Psoas muscle (tissue), 8 donors: ENCODE data around the gene ZNF280D. TPM values are rescaled to one million over a fixed set of nuclear protein-coding genes. Genes with fewer than 3 reads are reported as not detected.

Experiments
- ATAC-seq, 4 donors: fragments of 200-7000 bp; cut with Tn5 transposase; one replicate each; pipeline ENCODE4 v1.9.1; 2020; ENCODE audit warnings: moderate library complexity in 3 of 4, mild to moderate bottlenecking in 2 of 4
- DNase-seq, 2 donors: peaks; one replicate each; pipeline ENCODE4 v3.0.0-alpha.2; 2020
- H3K27ac ChIP-seq: fragments of 200-600 bp; one replicate; pipeline ENCODE4 v1.8.0; 2022
- H3K27me3 ChIP-seq, 3 donors: fragments of 200-600 bp in 1 of 3; one replicate each; pipeline versions ENCODE4 v1.6.1 to v1.8.0; 2013 to 2022; ENCODE audit warnings: low read length in 2 of 3, mild to moderate bottlenecking in 2 of 3, moderate library complexity in 1 of 3; ENCODE audit not compliant: insufficient read depth in 3 of 3
- H3K36me3 ChIP-seq, 2 donors: fragments of 200-600 bp in 1 of 2; one replicate each; pipeline versions ENCODE4 v1.6.1 to v1.8.0; 2013 to 2022; ENCODE audit warnings: low read depth in 1 of 2, mild to moderate bottlenecking in 1 of 2, moderate library complexity in 1 of 2; ENCODE audit not compliant: insufficient read depth in 1 of 2
- H3K4me1 ChIP-seq: fragments of 200-600 bp; one replicate; pipeline ENCODE4 v1.8.0; 2022
- H3K4me3 ChIP-seq: fragments of 200-600 bp; one replicate; pipeline ENCODE4 v1.8.0; 2022; ENCODE audit warnings: mild to moderate bottlenecking
- H3K9me3 ChIP-seq: fragments of 200-600 bp; one replicate; pipeline ENCODE4 v1.8.0; 2022
- CTCF ChIP-seq: fragments of 200-600 bp; IDR thresholded peaks from one replicate; pipeline ENCODE4 v1.8.0; 2022; ENCODE audit warnings: antibody characterized with exemption
- WGBS, 3 donors: extraction: QIAGEN DNeasy Blood & Tissue Kit; methylation state at CpG; one replicate each; pipeline versions ENCODE4 v1.1.6 to v1.1.7; 2013; 5-methylcytosine and 5-hydroxymethylcytosine counted together
- intact Hi-C, 2 donors: fragments of 100-400 bp; cut with DNase I; formaldehyde crosslinking; loops; one replicate each; pipeline versions ENCODE4 v1.11.0 to v1.14.2; 2022
- polyA plus RNA-seq, 3 donors: library from polyadenylated mRNA; stranded (reverse); fragments of 200-250 nt; gene quantifications; one replicate each; pipeline ENCODE4 v1.2.3, GENCODE V29; 2013
- total RNA-seq, 4 donors: library from RNA; stranded (reverse); fragmentation: NEBNext Ultra II Directional in 2 of 4; extraction: Animal tissue kit (Norgen Biotek cat#: 25700) in 2 of 4; gene quantifications; one replicate each; pipeline versions ENCODE4 v1.2.1 to v1.2.4, GENCODE V29; 2021 to 2023
- donor health status: healthy with polysubstance abuse.
- donor health status: DM: no; HTN: no; CAD: no; lungs with moderate emphysema.
- donor health status: Bipolar disorder and iron deficiency.
- donor health status: healthy.
- donor health status: DM: yes; HTN: yes; CAD: no.
- donor health status: DM: no; HTN: no; CAD: no.
- donor health status: DM: no; HTN: no; CAD: no.
- donor health status: DM: yes; HTN: yes; CAD: no.

ZNF280D gene
- total and polyA plus RNA-seq, 7 donors = 5.3 to 25.3 (median 20.8) TPM

GRCh38 chr15:56693761-56694160 lies 39.5 kb downstream of the ZNF280D start:
- no peak for DNase-seq
- Histone ChIP-seq H3K4me1 (no peaks in the 10 kb centered on the region), H3K4me3 (no peak overlapping the region), H3K9me3 (no peaks in the 10 kb centered on the region), H3K27ac (no peak overlapping the region), H3K27me3 (no peaks in the 10 kb centered on the region), H3K36me3 (peaks cover 0 to 41% of the 10 kb centered on the region in 2 donors)
- no peak for TF ChIP-seq CTCF
- 69 to 82% (median 80%) methylated on average over 3 of the region's 3 CpGs for WGBS, 3 donors
- ATAC-seq = no peak
- intact Hi-C loops = no loop called here

- ATAC-seq (no peak), DNase-seq (no peak)
- Histone ChIP-seq H3K27me3 (no peaks in the 10 kb centered on the region), H3K4me3 (no peak overlapping the region), H3K9me3 (no peaks in the 10 kb centered on the region), H3K27ac (no peak overlapping the region), H3K36me3 (peaks cover 0 to 45% of the 10 kb centered on the region in 2 donors), H3K4me1 (no peaks in the 10 kb centered on the region)
- WGBS, 3 donors = 84 to 90% (median 90%) methylated on average over 1 of the region's 1 CpG
- intact Hi-C loops = no loop called here
- TF ChIP-seq CTCF = no peak
These were observed 42.6 kb downstream of the ZNF280D start for GRCh38 chr15:56690733-56691132.

GRCh38 chr15:56683908-56684307 lies 49.4 kb downstream of the ZNF280D start:
- Histone ChIP-seq H3K9me3 (no peaks in the 10 kb centered on the region), H3K27me3 (no peaks in the 10 kb centered on the region), H3K27ac (no peak overlapping the region), H3K4me1 (peaks cover 13% of the 10 kb centered on the region), H3K36me3 (peaks cover 0 to 29% of the 10 kb centered on the region in 2 donors), H3K4me3 (no peak overlapping the region)
- intact Hi-C loops = no loop called here
- no peak for TF ChIP-seq CTCF
- ATAC-seq = no peak
- no peak for DNase-seq
- WGBS, 3 donors = 78 to 88% (median 82%) methylated on average over 1 of the region's 1 CpG

GRCh38 chr15:56681113-56681512 lies 52.2 kb downstream of the ZNF280D start:
- intact Hi-C loops = no loop called here
- Histone ChIP-seq H3K27me3 (no peaks in the 10 kb centered on the region), H3K27ac (no peak overlapping the region), H3K4me1 (peaks cover 15% of the 10 kb centered on the region), H3K9me3 (no peaks in the 10 kb centered on the region), H3K36me3 (peaks cover 0 to 13% of the 10 kb centered on the region in 2 donors), H3K4me3 (no peak overlapping the region)
- no peak for ATAC-seq
- DNase-seq = no peak
- TF ChIP-seq CTCF = no peak

GRCh38 chr15:56679225-56679624 lies 54.1 kb downstream of the ZNF280D start:
- H3K27me3 ChIP-seq = no peaks in the 10 kb centered on the region
- no peaks in the 10 kb centered on the region for H3K9me3 ChIP-seq
- peaks cover 15% of the 10 kb centered on the region for H3K4me1 ChIP-seq
- H3K27ac ChIP-seq = peak overlapping the region; percentile 72
- TF ChIP-seq CTCF = no peak
- ATAC-seq (no peak), DNase-seq (no peak)
- peaks cover 0 to 19% of the 10 kb centered on the region in 2 donors for H3K36me3 ChIP-seq
- intact Hi-C loops = no loop called here
- H3K4me3 ChIP-seq = no peak overlapping the region
